Right atrium auricular region (tissue), 2 donors: ENCODE results near the gene MAPK10. TPM values are rescaled to one million over a fixed set of nuclear protein-coding genes. Genes with fewer than 3 reads are reported as not detected.

Experiments used
- DNase-seq: peaks from one replicate; pipeline ENCODE4 v3.0.0-alpha.2; 2019; ENCODE audit warnings: low spot score
- H3K27ac ChIP-seq, 2 donors: fragments of 200-600 bp; sonication (generic); 1 replicate in 1 of 2; 2 replicates in 1 of 2; pipeline ENCODE4 v1.5.1; 2016 to 2019
- H3K27me3 ChIP-seq, 2 donors: fragments of 200-600 bp; sonication (generic); one replicate each; pipeline versions ENCODE4 v1.5.1 to v1.6.0; 2017 to 2019
- H3K36me3 ChIP-seq: fragments of 200-600 bp; sonication (generic); one replicate; pipeline ENCODE4 v1.5.1; 2016
- H3K4me1 ChIP-seq, 2 donors: fragments of 200-600 bp; sonication (generic); one replicate each; pipeline versions ENCODE4 v1.5.1 to v1.6.0; 2017 to 2019
- H3K4me3 ChIP-seq, 2 donors: fragments of 200-600 bp; sonication (generic); 1 replicate in 1 of 2; 2 replicates in 1 of 2; pipeline ENCODE4 v1.5.1; 2017 to 2019; ENCODE audit warnings: mild to moderate bottlenecking in 1 of 2, moderate library complexity in 1 of 2
- H3K9me3 ChIP-seq, 2 donors: fragments of 200-600 bp; sonication (generic); one replicate each; pipeline ENCODE4 v1.5.1; 2019
- CTCF ChIP-seq, 2 donors: fragments of 200-600 bp; sonication (generic); IDR thresholded peaks; one replicate each; pipeline ENCODE4 v1.5.1; 2019; ENCODE audit warnings: antibody characterized with exemption in 2 of 2
- total RNA-seq, 2 donors: library from RNA; depleted of rRNA; stranded (reverse); fragments of >200 nt; gene quantifications; one replicate each; pipeline ENCODE4 v1.1.0, GENCODE V29; 2016

The MAPK10 gene
- total RNA-seq, 2 donors from 2014 or later, result 2.6 to 3.1 TPM

DNA sequence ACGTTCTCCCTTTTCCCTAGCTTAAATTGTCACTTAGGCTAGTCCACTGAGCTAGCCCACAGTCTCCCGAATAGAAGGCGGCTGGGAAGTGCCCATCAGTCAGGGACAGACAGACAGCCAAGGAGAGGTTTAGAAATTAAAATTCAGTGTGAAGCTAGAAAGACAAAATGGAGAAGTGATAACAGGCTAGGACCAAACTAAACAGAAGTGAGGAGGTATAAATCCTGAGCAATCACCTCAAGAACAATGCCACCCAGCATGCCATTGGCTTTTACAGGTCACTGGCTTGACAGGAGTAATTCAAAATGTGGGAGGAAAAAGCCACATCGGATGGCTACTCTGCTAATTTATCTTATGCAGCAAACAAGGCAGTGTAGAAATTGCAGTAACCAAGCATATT, 138.9 kb downstream of the MAPK10 start:
- no peaks in the 10 kb centered on the region for H3K4me1 ChIP-seq
- H3K9me3 ChIP-seq, result no peaks in the 10 kb centered on the region
- H3K27ac ChIP-seq, result no peak overlapping the region
- TF ChIP-seq CTCF (IDR thresholded peaks at IDR 0.05), result no peak
- no peak overlapping the region for H3K4me3 ChIP-seq
- no peak for DNase-seq
- H3K36me3 ChIP-seq, result no peaks in the 10 kb centered on the region
- H3K27me3 ChIP-seq, result no peaks in the 10 kb centered on the region

DNA sequence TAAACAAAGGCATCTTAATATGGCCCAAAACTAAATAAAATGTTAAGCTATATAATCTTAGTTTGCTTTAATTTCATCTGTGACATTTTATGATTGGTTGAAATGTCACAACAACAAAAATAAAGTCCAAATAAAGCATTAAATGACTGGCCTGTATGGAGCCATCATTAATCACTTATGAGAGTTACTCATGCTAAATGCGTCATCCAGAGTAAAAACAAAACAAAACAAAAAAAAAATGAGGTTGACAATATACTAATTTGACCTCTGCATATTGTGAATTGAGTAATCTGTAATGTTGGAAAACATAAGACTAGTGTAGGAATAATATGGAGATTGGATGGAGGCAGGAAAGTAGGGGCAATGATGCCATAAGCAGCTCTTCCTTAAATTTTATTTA, 139.7 kb downstream of the MAPK10 start:
- Histone ChIP-seq H3K9me3 (peaks cover 0 to 3% of the 10 kb centered on the region in 2 donors), H3K4me3 (no peak overlapping the region), H3K27me3 (no peaks in the 10 kb centered on the region), H3K36me3 (no peaks in the 10 kb centered on the region), H3K4me1 (no peaks in the 10 kb centered on the region), H3K27ac (no peak overlapping the region)
- DNase-seq, result no peak
- no peak for TF ChIP-seq CTCF (IDR thresholded peaks at IDR 0.05)

GRCh38 chr4:86218746-86219473, 140.9 kb downstream of the MAPK10 start:
- no peaks in the 10 kb centered on the region for H3K27me3 ChIP-seq
- no peak for TF ChIP-seq CTCF (IDR thresholded peaks at IDR 0.05)
- H3K27ac ChIP-seq, result no peak overlapping the region
- no peak overlapping the region for H3K4me3 ChIP-seq
- no peaks in the 10 kb centered on the region for H3K36me3 ChIP-seq
- no peak for DNase-seq
- peaks cover 0 to 9% of the 10 kb centered on the region in 2 donors for H3K9me3 ChIP-seq
- H3K4me1 ChIP-seq, result no peaks in the 10 kb centered on the region

DNA sequence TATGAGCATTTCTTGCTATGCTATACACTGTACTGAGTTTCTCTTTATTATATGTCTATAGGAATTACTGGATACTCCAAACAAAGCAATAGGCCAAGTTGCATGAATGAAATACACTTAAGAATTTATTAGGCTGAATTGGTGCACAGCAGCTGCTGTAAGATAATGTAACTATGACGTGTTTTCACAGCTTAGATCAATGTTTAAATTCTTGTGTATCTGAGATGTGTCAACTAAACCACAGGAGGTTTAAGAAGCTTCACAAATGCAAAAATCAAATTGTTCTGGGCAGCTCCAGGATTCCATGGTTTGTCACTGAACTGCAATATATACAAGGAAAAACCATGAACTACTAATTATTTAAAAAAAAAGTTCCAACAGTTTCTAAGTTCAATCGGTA, 156.7 kb downstream of the MAPK10 start:
- DNase-seq, result no peak
- Histone ChIP-seq H3K27me3 (no peaks in the 10 kb centered on the region), H3K9me3 (no peaks in the 10 kb centered on the region), H3K27ac (no peak overlapping the region), H3K4me1 (no peaks in the 10 kb centered on the region), H3K36me3 (no peaks in the 10 kb centered on the region), H3K4me3 (no peak overlapping the region)
- no peak for TF ChIP-seq CTCF (IDR thresholded peaks at IDR 0.05)

- peaks cover 0 to 22% of the 10 kb centered on the region in 2 donors for H3K9me3 ChIP-seq
- H3K27ac ChIP-seq, result no peak overlapping the region
- no peaks in the 10 kb centered on the region for H3K27me3 ChIP-seq
- H3K4me1 ChIP-seq, result no peaks in the 10 kb centered on the region
- no peak overlapping the region for H3K4me3 ChIP-seq
- DNase-seq, result no peak
- no peaks in the 10 kb centered on the region for H3K36me3 ChIP-seq
- no peak for TF ChIP-seq CTCF (IDR thresholded peaks at IDR 0.05)
Measured at GRCh38 chr4:86185659-86186058, 174.2 kb downstream of the MAPK10 start.

DNA sequence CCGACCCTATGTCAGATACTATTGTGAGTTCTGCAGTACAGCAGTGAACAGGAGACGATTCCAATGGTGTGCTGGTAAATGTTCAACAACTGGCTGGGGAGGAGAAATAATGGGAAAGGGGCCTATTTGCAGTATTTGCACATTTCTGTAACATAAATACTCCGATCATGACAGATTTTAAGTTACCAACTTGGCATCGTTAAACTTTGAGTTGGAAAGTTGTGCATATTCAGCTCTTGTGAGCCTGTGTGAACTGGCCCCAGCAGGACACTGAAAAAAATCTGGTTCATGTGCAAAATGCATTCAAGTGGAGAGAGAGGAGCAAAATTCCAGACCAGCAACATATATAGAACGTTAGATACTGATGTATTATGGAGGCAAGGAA, 175.0 kb downstream of the MAPK10 start:
- DNase-seq, result no peak
- Histone ChIP-seq H3K27ac (no peak overlapping the region), H3K9me3 (peaks cover 0 to 17% of the 10 kb centered on the region in 2 donors), H3K4me3 (no peak overlapping the region), H3K36me3 (no peaks in the 10 kb centered on the region), H3K27me3 (no peaks in the 10 kb centered on the region), H3K4me1 (no peaks in the 10 kb centered on the region)
- no peak for TF ChIP-seq CTCF (IDR thresholded peaks at IDR 0.05)
